GM18907 (cell line): ENCODE data around the gene CIDEA.
"Not testable (repeated sequence)": the region's sequence is repeated elsewhere in the genome, so short reads cannot be mapped to it uniquely, and the experiment has no call there.

Experiments used
- ATAC-seq: cut with Tn5 transposase; IDR thresholded peaks from one replicate; pipeline ENCODE4 v1.9.1; 2021; ENCODE audit warnings: mild to moderate bottlenecking, moderate library complexity; ENCODE audit not compliant: unreplicated experiment

CIDEA gene

DNA sequence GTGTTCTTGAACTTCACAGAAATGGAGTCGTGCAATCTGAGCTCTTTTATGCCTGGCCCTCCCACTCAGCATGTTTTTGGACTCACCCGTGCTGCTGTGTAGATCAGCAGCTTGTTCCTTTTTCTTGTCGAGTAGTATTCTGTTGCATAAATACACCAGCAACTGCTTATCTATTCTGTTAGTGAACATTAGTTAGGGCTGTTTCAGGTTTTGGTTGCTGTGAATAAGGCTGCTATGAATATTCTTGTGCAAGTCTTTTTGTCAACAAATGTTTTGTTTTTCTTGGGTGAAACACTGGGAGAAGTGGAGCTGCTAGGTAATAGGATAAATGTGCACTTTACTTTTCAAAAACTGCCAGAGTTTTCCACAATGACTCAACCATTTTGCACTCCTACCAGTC lies 15.3 kb upstream of the CIDEA start:
- no peak for ATAC-seq

DNA sequence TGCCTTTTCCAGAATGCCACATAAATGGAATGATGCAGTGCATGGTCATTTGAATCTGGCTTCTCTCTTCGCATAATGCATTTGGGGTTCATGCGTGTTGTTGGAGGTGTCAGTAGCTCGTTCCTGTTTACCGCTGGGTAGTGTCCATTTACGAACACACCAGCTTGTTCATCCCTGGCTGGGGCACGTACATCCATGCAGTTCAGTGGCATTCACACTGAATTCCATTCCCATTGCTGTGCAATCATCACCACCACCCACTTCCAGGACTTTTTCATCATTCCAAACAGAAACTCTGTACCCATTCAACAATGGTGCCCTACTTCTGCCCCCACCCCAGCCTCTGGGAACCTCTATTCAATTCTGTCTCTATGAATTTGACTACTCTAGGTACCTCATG lies 14.7 kb upstream of the CIDEA start:
- ATAC-seq, result no peak

DNA sequence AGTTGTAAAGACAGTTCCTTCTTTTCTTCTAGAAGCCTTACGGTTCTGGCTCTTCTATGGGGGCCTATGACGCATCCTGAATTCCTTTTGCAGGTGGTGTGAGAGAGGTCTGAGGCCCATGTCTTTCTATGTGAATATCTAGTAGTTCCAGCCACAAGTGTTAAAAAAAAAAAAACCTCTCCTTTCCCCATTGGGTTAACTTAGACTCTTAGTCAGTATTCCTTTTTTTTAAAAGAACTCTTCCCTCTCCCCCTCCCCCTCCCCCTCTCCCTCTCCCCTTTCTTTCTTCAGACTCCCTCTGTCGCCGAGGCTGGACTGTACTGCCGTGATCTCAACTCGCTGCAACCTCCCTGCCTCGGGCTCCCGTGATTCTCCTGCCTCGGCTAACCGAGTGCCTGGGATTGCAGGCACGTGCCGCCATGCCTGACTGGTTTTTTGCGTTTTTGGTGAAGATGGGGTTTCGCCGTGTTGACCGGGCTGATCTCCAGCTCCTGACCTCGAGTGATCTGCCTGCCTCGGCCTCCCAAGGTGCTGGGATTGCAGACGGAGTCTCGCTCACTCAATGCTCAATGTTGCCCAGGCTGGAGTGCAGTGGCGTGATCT lies 11.4 kb upstream of the CIDEA start:
- ATAC-seq, result no peak

GRCh38 chr18:12243272-12243671 lies 10.9 kb upstream of the CIDEA start:
- not testable (repeated sequence) for ATAC-seq

- no peak for ATAC-seq
These were observed 8.4 kb upstream of the CIDEA start for GRCh38 chr18:12245793-12246135.

DNA sequence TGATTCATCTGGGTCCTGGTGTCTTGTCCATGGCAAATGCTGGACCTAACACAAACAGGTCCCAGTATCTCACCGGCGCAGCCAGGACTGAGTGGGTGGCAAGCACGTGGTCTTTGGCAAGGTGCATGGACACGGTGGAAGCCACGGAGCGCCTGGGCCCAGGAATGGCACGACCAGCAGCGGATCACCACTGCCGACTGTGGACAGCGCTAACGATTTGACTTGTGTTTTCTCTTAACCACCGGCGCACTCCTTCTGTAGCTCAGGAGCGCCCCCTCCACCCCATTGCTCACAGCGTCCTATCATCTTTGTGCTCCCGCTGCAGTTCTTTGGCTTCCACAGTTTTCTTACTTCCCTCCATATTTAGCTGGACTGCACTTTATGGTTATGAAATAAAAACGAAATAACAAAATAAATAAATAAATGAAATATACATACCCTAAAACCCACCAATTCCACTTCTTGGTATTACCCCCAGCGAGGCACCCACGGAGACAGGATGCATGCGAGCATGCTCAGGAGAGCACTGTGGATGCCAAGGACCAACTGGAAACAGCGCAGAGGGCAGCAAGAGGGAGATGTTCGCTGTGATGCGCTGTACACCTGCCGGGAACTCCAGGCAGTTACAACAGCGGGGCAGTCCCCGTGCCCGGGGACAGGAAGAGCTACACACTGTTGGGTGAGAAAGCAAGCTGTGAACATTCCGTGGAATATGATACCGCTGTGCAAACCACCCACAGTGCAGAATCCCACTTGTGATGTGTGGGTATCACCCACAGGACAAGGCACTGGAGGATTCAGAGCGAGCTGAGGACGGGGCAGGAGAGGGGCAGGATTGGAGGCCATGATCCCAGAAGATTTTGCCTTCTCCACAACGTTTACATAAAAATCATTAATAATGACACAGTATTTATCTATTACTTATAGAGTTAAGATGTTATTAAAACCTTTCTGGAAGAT lies 7.0 kb upstream of the CIDEA start:
- no peak for ATAC-seq

GRCh38 chr18:12247946-12248345 lies 6.2 kb upstream of the CIDEA start:
- no peak for ATAC-seq

- no peak for ATAC-seq
These were observed 5.0 kb upstream of the CIDEA start for GRCh38 chr18:12248926-12249720.

DNA sequence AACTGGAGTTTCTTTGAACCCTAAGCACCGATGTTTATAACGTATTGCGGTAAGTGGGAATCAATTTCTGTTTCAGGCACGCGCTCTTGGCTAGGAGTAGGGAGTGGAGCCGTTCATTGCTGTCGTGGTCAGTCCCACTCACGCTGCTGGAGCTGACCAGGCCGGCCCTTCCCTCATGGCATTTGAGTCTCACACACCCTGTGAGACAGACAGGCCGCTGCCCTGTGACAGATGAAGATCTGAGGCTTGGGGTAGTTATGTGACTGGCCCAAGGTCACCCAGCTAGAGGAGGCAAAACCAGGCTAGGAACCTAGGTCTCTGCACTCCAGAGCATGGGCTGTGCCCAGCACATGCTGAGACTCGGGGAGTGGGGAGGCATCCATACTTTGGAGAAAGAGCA lies 2.9 kb upstream of the CIDEA start:
- ATAC-seq, result no peak

DNA sequence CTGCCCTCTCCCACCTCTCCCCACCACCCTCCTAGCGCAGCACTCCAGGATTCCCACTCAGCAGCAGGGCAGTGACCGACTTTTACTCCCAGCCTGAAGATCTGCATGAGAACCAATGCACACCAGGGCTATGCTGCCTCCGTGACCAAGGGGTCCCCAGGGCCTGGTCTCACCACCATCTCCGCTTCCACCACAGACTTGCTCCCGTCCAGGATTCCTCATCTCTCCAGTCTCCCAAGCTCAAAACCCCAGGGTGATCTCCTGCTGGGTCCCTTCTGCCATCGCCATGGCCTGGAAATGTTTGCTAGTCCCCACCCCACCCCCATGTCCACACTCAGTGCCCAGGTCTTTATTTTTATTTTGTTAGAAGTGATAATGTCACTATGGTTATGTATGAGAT lies 2.1 kb upstream of the CIDEA start:
- ATAC-seq, result no peak

- ATAC-seq, result no peak
These were observed 1.1 kb upstream of the CIDEA start for GRCh38 chr18:12253027-12253426.

- no peak for ATAC-seq
These were observed 462 bp upstream of the CIDEA start for GRCh38 chr18:12253663-12254135.

DNA sequence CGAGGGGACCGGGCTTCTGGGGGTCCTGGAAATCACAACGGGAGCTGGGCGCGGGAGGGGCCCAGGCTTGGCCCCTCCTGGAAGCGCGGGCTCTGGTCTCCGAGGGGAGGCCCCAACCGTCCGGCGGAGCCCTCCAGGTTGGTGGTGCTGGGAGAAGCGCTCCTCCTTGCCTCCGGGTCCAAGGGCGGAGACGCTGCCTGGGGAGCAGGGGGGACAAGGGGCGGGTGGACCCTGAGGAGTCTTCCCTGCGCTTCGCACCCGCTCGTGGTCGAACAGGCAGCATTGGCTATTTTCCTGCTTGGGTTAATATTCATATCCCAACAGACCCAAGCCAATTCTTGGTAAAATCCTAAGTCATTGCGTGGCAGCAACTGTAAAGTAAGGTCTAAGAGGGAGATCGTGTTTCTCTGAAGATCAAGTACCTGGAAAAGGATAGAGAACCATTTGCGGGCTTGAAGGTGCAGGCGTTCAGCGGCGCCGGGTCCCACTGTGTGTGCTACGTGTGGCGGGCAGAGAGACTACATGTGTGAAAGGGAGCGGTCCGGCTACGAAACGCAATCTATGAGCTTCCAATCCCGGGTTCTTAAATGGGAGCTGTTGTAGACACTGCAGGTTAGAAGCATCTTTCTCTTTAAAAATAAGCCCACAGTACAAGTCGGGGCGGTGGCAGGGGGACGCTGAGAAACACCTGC lies 805 bp downstream of the CIDEA start:
- no peak for ATAC-seq

GRCh38 chr18:12255626-12256026 lies 1.5 kb downstream of the CIDEA start:
- ATAC-seq, result no peak

DNA sequence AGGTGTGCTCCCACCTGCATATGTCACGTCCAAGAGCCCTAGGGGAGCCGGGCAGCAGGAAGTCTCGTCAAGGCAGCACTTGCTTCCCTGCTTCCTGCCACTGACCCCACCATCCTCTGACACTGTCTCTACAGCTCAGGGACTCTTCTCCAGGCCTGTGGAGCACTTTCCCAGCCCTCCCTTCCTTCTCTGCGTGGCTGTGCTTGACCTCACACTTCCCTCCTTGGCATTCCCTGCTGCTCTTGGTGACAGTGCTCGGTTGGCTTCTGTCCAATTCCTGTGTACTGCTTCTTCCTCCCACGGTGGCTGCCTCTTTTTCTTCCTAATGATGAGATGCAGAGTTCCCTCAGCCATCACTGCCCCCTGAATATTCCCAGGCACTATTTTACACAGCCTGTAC lies 2.8 kb downstream of the CIDEA start:
- ATAC-seq, result no peak

DNA sequence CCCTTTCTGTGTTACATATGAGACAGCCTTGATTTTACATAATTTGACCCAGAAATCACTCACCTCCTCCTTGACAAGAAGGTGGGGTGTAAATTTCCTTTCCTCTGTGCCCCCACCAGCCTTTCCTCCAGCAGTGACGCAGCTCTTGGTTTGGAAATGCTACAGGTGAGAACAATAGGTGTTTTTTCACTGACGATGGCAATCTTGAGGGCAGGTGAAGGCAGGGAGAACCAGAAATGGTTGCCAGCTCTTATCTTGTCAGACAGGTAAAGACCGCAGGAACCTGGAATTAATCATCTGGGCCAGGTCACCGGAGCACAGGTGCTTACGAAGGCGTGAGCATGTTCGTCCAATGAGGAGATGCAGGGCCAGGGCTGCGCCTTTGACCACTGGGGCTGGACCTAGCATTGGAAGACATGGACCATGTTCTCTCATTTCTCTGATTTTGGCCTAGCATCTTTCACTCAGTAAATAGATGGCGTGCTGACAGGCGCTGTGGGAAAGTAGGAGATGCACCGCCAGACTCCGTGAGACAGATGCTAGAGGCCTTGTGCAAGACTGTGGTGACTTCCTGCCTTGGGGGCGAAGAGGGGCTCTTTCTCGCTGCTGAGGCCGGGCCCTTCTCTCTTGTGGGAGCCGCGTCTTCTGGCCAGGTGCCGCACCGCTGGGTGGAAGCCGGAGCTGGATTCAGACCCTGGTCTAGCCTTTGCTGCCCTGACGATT lies 4.0 kb downstream of the CIDEA start:
- ATAC-seq, result no peak

- no peak for ATAC-seq
These were observed 4.9 kb downstream of the CIDEA start for GRCh38 chr18:12258719-12259705.

GRCh38 chr18:12262748-12263147 lies 8.6 kb downstream of the CIDEA start:
- no peak for ATAC-seq

DNA sequence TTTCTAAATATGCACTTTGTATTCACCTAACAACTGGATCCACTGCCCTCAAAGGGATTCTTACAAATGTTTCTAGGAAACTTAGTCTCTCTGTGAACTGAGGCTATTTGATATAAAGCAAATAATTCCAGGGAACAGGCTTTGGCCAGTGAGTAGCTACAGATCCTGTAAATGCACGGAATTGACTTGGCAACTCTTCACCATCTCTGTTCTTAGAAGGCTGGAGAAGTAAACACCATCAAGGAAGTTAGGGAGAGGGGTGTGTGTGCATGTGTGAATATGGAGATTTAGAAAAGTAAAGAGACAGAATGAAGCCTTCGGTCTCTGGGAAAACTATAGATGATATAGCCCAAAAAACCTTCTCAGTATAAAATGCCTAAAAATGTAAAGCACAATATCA lies 10.7 kb downstream of the CIDEA start:
- ATAC-seq, result no peak
